DND-41 (cell line): ENCODE data around the gene OBSCN.

ENCODE experiments used
- ATAC-seq: fragments of 200-7000 bp; cut with Tn5 transposase; 3 replicates; pipeline ENCODE4 v1.9.1; 2021; ENCODE audit warnings: low read depth; ENCODE audit not compliant: insufficient read depth
- DNase-seq: peaks from one replicate; pipeline ENCODE4 v3.0.0-alpha.2; 2020
- H2AFZ ChIP-seq: 2 replicates; pipeline ENCODE4 v1.6.0; 2012; ENCODE audit warnings: low read depth, low read length
- H3K27ac ChIP-seq: 2 replicates; pipeline ENCODE4 v1.5.1; 2012; ENCODE audit warnings: low read length, inconsistent platforms
- H3K27me3 ChIP-seq: fragments of 200-600 bp; sonication (generic); 2 replicates; pipeline ENCODE4 v1.6.0; 2012; ENCODE audit warnings: low read length, mild to moderate bottlenecking, inconsistent platforms; ENCODE audit not compliant: insufficient read depth, poor library complexity
- H3K36me3 ChIP-seq: 2 replicates; pipeline ENCODE4 v1.5.1; 2012; ENCODE audit warnings: low read length, inconsistent platforms; ENCODE audit not compliant: insufficient read depth
- H3K4me1 ChIP-seq: 2 replicates; pipeline ENCODE4 v1.5.1; 2012; ENCODE audit warnings: mild to moderate bottlenecking, low read length; ENCODE audit not compliant: insufficient read depth
- H3K4me2 ChIP-seq: 2 replicates; pipeline ENCODE4 v1.6.0; 2012; ENCODE audit warnings: mild to moderate bottlenecking, moderate library complexity, low read length, inconsistent platforms; ENCODE audit not compliant: insufficient read depth
- H3K4me3 ChIP-seq, 2 experiments: fragments of 200-600 bp in 1 of 2; shearing (Covaris generic) in 1 of 2; 2 replicates each; pipeline ENCODE4 v1.5.1; 2012 to 2016; ENCODE audit warnings: inconsistent platforms in 2 of 2, low read length in 2 of 2, mild to moderate bottlenecking in 2 of 2, low read depth in 1 of 2, moderate library complexity in 1 of 2
- H3K79me2 ChIP-seq: 2 replicates; pipeline ENCODE4 v1.6.0; 2012; ENCODE audit warnings: low read length, inconsistent platforms; ENCODE audit not compliant: insufficient read depth
- H3K9ac ChIP-seq: 2 replicates; pipeline ENCODE4 v1.6.0; 2012; ENCODE audit warnings: low read depth, mild to moderate bottlenecking, inconsistent platforms, low read length, moderate library complexity
- H3K9me3 ChIP-seq: 2 replicates; pipeline ENCODE4 v1.5.1; 2012; ENCODE audit warnings: low read length, moderate library complexity, mild to moderate bottlenecking, inconsistent platforms; ENCODE audit not compliant: insufficient read depth, severe bottlenecking
- H4K20me1 ChIP-seq: 2 replicates; pipeline ENCODE4 v1.6.0; 2012; ENCODE audit warnings: low read length; ENCODE audit not compliant: insufficient read depth
- CTCF ChIP-seq: IDR thresholded peaks from 2 replicates; pipeline ENCODE4 v1.5.1; 2012; ENCODE audit warnings: borderline replicate concordance, low read length, moderate library complexity, mild to moderate bottlenecking; ENCODE audit not compliant: poor library complexity, severe bottlenecking; ENCODE audit errors: extremely low read depth
- EZH2 ChIP-seq: IDR thresholded peaks from 3 replicates; pipeline ENCODE4 v1.6.1; 2012; ENCODE audit warnings: borderline replicate concordance, low read depth, mild to moderate bottlenecking, moderate library complexity, low read length, inconsistent platforms; ENCODE audit not compliant: severe bottlenecking

Gene OBSCN

DNA sequence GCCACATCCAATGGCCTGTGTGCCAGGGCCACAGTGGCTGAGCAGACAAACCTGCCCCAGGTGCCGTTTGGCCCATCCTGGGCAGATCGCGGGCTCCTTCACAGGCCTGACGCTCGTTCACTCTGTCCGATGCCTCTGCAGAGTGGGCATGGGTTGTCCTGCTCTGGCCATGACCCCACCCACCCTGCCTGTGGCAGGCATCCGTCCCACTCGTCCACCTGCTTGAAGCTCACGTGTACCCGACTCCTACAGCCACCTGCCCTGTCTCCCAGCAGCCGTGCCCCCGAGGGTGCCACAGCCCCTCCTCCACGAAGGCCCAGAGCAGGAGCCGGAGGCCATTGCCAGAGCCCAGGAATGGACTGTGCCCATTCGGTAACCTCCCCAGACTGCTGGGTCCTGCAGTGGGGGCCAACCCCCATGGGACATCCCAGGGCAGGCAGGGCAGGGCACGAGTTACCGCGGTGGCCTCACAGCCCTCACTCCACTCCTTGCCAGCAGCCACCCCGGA lies 156.9 kb downstream of the OBSCN start:
- no peak overlapping the region for H3K27ac ChIP-seq
- H3K4me1 ChIP-seq, result no peaks in the 10 kb centered on the region
- no peak overlapping the region for H2AFZ ChIP-seq
- H3K27me3 ChIP-seq, result no peaks in the 10 kb centered on the region
- no peaks in the 10 kb centered on the region for H3K79me2 ChIP-seq
- no peak for TF ChIP-seq EZH2
- TF ChIP-seq CTCF, result no peak
- no peaks in the 10 kb centered on the region for H3K9me3 ChIP-seq
- no peak overlapping the region for H3K9ac ChIP-seq
- no peak overlapping the region for H3K4me3 ChIP-seq
- ATAC-seq (no peak), DNase-seq (no peak)
- H3K4me2 ChIP-seq, result no peak overlapping the region
- H3K36me3 ChIP-seq, result no peaks in the 10 kb centered on the region
- no peaks in the 10 kb centered on the region for H4K20me1 ChIP-seq

DNA sequence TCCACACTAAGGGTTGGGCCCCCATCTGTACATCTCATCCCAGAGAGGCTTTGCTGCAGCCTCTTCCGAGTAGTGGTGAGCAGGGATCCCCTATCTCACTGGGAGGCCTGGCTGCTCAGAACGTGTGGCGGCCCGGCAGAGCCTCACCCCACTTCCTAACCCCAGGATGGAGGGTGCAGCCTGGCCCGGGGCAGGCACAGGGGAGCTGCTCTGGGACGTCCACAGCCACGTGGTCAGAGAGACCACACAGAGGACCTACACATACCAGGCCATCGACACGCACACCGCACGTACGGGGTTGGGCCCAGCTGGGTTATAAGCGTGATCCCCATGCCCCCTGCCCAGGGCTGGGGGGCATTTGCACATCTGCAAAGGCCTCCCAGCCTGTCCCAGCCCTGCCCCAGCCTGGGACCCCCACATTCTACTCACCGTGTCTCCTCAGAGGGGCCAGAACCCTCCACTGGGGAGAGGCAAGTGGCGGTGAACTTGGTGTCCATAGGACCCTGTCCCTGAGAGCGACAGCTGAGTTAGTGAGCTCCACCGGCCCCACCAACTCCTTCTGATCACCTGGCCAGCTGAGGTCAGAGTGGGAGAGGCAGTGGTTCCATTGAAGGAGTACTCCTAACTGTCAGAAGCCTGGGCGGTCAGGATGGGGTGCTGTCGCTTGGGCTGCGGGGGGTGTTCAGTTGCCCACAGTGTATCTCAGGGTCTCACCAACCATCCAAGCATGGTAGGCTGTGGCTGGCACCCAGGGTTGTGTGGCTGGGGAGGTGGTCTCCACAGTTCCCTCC lies 157.6 kb downstream of the OBSCN start:
- Histone ChIP-seq H3K36me3 (no peaks in the 10 kb centered on the region), H3K9ac (no peak overlapping the region), H3K4me2 (no peak overlapping the region), H3K9me3 (no peaks in the 10 kb centered on the region), H3K27ac (no peak overlapping the region), H3K79me2 (no peaks in the 10 kb centered on the region), H3K4me3 (no peak overlapping the region), H3K4me1 (no peaks in the 10 kb centered on the region), H3K27me3 (no peaks in the 10 kb centered on the region), H4K20me1 (no peaks in the 10 kb centered on the region), H2AFZ (no peak overlapping the region)
- DNase-seq (no peak), ATAC-seq (no peak)
- TF ChIP-seq CTCF (no peak), EZH2 (no peak)

DNA sequence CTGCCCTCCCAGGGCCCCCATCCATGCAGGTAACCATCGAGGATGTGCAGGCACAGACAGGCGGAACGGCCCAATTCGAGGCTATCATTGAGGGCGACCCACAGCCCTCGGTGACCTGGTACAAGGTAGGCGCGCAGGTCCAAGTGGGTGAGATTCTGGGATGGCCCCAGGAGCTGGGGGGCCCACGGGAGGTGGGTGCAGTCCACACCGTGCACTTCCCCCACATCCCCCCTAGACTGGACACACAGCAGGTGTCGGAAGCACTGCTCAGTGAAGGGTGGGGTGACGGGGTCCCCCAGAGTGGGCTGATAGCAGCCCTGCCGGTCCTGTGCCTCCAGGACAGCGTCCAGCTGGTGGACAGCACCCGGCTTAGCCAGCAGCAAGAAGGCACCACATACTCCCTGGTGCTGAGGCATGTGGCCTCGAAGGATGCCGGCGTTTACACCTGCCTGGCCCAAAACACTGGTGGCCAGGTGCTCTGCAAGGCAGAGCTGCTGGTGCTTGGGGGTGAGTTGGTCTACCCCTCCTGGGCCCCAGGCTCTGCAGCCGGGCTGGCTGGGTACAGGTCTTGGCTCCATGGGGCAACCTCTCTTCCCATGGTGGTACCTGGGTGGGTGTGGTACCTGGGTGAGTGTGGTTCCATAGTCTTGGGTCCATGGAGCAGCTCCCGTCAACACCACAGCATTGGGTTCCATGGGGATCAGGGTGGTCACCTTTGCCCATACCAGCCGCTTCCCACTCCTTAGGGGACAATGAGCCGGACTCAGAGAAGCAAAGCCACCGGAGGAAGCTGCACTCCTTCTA lies 158.4 kb downstream of the OBSCN start:
- Histone ChIP-seq H3K9me3 (no peaks in the 10 kb centered on the region), H2AFZ (no peak overlapping the region), H3K27ac (no peak overlapping the region), H4K20me1 (no peaks in the 10 kb centered on the region), H3K4me3 (no peak overlapping the region), H3K4me1 (no peaks in the 10 kb centered on the region), H3K79me2 (no peaks in the 10 kb centered on the region), H3K36me3 (no peaks in the 10 kb centered on the region), H3K4me2 (no peak overlapping the region), H3K9ac (no peak overlapping the region), H3K27me3 (no peaks in the 10 kb centered on the region)
- ATAC-seq (no peak), DNase-seq (no peak)
- TF ChIP-seq CTCF (no peak), EZH2 (no peak)
